HG03558 (cell line): ENCODE measurements around the gene C11orf58.
A peak's percentile ranks its signal among the peaks of the same experiment; 100 is the strongest.

ENCODE experiments used
- ATAC-seq: cut with Tn5 transposase; IDR thresholded peaks from one replicate; pipeline ENCODE4 v1.9.1; 2021; ENCODE audit warnings: moderate number of reproducible peaks; ENCODE audit not compliant: unreplicated experiment; ENCODE audit errors: extremely low read depth

C11orf58 gene

DNA sequence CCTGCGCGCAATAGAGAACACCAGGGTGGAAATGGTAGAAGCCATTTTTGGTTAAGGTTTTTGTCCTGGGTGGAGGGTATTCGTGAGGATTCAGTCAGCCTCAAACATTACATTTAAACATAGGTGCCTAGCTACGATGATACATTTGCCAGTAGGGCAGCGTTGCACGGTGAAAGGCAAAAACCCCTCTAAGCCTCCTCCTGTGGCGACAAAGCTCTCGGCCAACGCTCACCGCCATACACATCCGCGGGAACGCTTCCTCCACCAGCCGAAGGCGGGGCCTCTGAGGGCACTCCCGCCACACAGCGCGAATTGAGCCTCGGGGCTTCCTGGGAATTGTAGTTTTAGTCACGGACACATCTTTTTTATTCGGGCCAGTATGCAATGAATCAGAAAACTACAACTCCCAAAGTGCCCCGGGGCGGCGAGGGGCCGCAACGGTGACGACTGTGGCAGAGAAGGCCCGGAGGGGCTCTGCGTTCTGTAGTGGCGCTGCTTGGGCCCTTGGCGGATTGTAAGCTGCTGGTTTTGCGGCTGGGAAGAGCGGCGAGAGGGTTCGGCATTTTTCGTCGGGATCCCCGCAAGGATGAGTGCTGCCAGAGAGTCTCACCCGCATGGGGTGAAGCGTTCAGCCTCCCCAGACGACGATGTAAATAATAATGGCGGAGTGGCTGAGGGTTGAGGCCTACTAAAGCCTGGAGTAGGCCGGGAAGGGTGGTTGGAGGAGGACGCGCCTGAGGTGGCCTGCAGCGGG is at the start of gene C11orf58:
C11orf58 (plus strand) TSS at position 455 of the 754 bp plus-strand sequence; CDS start at position 587, 132 bp downstream.
- peak; percentile 98 for ATAC-seq

DNA sequence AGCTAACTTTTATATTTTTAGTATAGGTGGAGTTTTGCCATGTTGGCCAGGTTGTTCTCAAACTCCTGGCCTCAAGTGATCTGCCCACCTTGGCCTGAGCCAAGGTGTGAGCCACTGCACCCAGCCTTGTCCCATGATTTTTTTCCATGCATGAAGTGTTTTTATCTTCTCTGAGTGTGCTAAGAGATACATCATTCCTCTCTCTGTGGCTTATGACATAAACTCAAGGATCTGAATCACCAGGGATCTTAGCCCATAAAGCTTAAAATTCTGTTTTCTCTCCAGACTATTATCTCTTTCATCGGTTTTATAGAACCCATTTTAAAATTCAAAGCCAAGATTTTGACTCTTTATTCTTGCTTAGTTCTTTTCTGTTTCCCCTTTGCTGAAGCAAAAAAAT is 48.4 kb upstream of the C11orf58 start:
- ATAC-seq: no peak

DNA sequence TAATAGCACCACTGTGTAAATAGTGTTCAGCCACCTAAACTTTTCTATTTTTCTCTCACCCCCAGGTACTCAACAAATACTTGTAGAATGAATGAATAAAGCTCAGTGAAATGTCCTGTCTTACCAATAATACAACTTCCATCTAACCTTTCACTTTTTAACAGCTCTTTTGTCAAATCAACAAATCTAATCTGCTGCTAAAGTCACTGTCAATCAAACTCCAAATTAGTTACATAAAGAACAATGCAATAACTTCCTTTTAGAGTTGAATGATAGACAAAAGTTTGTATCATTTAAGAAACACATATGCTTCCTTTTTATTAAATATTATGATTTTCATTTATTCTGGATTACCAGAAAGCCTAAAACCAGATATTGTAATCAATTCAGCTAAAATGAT is 34.7 kb upstream of the C11orf58 start:
- ATAC-seq: no peak

DNA sequence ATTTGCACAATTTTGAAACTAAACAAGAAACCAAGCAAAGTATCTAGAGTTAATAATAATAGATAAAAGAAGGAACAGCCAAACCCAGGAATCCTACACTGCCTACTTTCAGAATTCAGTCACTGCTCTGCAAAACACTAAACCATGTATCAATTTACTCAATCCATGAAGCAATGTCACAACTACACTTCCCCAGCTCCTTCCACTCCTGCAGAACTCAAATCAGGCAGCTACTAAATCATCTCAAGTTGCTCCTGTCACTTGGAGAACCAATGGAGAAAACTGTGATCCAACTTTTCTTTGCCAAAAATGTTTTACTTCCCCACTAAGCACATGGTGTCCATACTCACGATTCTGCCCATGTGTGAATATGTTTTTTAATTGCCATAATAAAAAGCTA is 24.9 kb upstream of the C11orf58 start:
- ATAC-seq: no peak

DNA sequence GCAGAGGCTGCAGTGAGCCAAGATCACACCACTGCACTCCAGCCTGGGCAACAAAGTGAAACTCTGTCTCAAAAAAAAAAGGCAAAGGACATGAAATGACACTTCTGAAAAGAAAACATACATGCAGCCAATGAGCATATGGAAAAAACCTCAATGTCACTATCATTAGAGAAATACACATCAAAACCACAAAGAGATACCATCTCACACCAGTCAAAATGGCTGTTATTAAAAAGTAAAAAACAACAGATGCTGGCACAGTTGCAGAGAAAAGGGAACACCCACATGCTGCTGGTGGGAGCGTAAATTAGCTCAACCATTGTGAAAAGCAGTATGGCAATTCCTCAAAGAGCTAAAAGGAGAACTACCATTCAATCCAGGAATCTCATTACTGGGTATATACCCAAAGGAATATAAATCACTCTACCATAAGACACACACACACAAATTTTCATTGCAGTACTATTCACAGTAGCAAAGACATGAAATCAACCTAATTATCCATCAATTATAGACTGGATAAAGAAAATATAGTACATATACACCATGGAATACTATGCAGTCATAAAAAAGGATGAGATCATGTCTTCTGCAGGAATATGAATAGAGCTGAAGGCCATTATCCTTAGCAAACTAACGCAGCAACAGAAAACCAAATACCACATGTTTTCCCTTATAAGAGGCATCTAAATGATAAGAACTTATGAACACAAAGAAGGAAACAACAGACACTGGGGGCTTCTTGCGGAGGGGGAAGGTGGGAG is 15.7 kb upstream of the C11orf58 start:
- ATAC-seq: no peak

DNA sequence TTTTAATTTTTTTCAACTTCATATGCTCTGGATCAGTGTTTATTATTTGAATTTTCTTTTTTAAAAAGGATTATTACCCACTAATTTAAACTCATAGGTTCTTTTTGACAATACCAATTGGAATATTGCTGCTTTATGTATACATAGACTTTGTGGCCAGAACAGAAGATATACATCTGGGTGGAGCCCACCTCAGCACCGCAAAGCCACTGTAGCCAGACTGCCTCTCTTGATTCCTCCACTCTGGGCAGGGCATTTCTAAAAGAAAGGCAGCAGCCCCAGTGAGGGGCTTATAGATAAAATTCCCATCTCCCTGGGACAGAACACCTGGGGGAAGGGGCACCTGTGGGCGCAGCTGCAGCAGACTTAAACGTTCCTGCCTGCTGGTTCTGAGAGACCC is 10.6 kb upstream of the C11orf58 start:
- no peak for ATAC-seq

DNA sequence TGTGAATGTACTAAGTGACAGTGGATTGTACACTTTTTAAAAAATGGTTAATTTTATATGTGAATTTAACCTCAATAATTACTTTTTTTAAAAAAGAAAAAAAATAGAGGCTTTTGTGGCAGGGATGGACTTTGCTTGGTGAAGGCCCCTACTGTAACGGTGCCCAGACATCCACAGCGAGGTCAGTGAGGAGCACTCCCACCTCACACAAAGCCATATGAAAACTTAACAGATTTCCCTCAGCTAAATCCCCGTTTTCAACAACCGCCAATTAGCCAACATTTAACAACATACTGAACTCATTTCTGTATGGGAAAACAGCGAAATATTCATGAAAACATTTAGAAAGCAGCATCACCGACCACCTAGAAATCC is 642 bp upstream of the C11orf58 start:
- peak; percentile 1 for ATAC-seq

DNA sequence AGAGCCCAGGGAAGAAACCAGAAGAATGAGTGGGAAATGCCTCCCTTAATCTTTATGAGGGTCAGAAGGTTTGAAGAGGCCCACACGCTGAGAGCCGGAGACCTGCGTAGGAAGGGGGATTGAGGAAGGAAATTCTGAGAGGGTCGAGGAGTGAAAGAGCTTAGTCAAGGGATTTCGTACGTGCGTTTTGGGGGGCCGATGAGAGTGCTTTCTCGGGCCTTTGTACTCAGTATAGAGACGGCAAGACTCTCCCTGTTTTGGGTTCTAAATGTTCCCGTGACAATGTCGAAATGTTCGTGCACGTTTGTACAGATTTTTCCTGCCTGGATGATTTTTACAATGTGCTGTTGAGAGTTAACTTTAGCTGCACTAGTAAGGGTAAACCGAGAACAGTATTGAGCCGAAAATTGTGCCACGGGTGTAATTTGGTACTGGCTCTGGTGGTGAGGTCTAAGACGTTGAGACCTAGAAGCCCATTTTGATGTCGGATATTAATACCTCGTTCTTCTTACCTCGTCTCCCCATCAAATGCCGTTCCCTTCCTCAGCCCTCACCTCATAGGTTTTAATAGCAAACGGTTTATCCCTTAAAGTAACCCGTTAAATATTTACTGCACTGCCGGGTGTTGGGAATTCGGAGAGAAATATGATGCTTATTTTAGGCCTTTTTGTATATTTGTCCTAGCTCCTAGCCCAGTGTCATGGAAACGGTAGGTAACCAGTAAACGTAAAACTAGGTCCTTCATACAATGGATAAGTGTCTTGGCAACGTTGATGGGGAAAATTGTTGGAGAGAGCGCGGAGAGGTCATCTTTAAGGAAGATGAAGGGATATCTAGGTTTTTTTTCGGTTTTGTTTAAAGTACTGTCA is 734 bp downstream of the C11orf58 start:
- ATAC-seq: no peak

DNA sequence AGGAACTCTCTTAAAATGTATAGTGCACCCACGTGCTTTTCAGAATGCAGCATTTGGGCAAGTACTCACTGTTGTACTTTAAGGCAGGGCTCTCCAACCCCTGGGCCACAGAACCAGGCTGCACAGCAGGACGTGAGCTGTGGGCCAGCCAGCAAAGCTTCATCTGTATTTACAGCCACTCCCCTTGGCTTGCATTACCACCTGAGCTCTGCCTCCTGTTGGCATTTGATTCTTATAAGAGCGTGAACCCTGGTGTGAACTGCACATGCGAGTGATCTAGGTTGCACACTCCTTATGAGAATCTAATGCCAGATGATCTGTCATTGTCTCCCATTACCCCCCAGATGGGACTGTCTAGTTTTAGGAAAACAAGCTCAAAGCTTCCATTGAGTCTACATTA is 3.0 kb downstream of the C11orf58 start:
- no peak for ATAC-seq

DNA sequence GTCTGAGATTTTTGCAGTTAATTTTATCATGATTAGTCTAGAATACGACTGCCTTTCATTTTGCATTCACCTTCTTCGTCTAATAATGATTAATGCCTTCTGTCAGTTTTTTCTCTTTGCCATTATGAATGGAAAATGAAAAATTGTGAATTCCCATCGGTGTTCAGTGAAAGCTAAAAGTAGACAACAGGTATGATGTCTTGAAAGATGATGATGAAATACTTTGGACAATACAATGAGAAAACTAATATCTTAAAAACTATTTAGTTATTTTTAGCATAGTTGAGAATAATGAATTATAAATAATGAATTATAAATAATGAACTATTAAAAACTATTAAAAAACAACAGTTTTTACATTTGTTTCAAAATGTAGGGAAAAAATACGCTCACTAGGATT is 5.0 kb downstream of the C11orf58 start:
- ATAC-seq: no peak

DNA sequence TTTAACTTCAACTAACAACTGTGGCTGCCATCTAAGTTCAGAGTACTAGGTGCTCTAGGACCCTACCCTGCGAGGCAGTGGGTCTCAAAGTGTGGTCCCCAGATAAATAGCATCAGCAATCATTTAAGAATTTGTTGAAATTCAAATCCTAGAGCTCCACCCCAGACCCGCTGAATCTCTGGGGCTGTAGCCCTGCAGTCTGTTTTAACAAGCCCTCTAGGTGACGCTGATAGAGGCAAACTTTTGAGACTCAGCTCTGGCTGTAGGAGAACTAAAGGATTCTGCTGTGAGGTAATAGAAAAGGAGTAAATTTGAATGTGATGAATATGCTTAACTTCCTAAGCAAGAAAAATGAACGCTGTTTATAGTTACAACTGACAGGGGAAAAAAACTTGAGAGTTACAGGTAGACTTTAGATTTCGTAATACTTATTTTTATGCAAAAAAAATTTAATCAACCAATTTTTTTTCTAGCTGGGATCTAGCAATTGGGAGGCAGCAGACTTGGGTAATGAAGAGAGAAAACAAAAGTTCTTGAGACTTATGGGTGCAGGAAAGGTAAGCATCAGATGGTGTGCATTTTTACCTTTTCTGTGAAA is 5.8 kb downstream of the C11orf58 start:
- ATAC-seq: no peak

DNA sequence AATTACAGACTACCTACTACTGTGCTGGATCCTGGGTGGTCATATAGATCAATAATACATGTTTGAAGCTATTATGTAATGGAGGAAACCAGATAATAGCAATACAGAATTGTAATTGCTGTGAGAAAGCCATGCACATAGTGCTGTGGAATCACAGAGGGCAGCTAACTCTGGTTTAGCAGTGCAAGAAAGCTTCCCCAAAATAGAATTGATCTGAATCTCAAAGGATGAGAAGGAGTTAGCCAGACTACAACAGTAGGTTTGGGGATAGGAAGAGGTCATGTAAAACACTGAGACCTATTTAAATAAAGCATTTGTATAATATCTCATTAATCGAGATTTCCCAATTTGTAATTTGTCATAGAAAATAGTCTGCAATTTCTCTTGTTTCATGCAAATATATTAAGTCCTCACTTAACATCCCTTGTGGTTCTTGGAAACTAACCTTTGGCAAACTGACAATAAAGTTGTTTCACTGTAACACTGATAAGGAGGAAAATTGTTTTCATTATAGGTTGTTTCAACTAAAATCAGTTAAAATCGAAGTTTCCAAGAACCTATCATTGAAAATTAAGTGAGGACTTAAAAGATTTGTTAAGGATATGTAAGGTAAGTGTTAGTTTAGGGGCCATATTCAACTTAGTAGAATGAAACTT is 7.6 kb downstream of the C11orf58 start:
- ATAC-seq: no peak

DNA sequence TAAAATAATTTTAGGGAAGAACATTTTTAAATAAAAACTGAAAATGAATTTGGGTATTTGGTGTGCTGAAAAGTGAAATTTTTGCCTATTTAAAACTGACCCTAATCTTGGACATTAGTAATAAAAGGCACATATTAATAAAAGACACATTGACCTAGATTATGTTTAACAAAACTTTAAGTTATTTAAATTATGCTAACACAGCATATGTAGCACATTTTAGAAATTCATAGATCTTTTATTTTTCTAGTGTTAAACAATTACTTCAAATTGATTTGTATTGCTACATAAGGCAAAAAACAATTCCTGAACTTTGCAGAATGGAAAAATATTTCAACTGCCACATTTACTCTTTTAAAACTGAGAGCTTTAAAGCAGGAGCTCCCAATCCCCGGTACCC is 10.6 kb downstream of the C11orf58 start:
- ATAC-seq: no peak

DNA sequence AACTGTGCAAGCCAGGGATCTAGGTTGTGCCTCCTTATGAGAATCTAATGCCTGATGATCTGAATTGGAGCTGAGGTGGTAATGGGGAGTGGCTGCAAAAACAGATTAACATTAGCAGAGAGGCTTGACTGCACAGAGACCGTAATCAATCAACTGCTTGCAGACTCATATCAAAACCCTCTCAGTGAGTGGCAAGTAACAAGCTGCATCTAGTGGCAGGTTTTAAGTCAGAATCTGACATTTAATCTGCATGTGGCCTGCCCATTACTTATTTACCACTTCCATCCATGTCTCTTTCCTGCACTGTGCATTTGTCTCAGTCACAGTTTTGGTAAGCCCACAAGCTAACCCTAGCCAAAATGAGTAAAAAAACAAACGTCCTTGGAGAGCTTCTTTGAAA is 11.2 kb downstream of the C11orf58 start:
- no peak for ATAC-seq

DNA sequence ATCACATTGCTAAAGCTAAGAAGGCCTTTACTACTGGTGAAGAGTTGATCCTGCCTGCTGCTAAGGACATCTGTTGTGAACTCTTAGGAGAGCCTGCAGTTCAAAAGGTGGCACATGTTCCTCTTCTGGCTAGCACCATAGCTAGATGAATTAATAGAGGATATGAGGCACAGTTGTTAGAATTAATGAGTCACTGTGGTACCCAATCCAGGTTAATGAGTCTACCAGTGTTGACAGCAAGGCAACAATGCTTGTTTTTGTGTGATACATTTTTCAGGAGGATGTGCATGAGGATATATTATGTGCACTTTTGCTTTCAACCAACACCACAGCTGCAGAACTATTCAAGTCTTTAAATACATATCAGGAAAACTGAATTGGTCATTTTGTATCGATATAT is 12.0 kb downstream of the C11orf58 start:
- ATAC-seq: peak; percentile 30

DNA sequence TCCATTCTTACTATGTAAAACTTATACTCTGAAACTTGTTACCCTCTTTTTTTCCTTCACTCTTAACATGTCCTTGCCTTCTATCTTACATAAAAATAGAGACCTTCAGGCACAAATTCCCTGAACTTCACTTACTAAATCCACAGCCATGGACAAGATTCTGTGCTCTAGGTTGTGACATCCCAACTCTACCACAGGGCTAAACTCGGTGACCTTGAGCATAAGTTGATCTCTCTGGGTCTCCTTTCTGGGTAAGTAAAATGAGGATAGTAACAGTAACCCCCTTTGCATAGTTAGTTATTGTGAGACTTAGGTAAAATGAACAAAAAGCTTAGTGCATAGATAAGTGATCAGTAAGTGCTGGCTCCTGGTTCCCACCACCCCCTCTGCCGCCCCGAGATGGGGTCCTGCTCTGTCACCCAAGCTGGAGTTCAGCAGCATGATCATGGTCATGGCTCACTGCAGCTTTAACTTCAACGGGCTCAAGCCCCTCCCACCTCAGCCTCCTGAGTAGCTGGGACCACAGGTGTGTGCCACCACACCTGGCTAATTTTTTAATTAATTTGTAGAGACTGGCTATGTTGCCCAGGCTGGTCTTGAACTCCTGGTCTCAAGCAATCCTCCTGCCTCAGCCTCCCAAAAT is 20.1 kb downstream of the C11orf58 start:
- ATAC-seq: no peak

DNA sequence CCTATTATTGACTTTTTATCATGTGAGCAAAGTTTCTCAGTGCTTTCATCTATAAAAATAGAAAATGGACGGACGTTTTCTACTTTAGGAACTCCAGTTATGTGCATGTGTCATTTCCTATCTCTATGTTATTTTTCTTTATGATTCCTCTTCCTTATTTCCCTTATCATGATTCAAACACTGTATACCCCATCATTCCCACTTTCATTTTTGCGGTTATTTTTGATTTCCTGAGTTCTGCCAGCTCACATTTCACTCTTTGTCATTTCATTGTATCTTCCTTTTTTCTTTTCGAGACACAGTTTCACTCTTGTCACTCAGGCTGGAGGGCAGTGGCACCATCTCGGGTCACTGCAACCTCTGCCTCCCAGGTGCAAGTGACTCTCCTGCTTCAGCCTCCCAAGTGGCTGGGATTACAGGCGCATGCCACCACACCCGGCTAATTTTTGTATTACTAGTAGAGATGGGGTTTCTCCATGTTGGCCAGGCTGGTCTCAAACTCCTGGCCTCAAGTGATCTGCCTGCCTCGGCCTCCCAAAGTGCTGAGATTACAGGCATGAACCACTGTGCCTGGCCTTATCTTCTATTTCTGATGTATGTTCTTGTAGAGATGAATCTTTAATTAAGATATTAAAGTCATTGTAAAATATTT is 21.5 kb downstream of the C11orf58 start:
- no peak for ATAC-seq

DNA sequence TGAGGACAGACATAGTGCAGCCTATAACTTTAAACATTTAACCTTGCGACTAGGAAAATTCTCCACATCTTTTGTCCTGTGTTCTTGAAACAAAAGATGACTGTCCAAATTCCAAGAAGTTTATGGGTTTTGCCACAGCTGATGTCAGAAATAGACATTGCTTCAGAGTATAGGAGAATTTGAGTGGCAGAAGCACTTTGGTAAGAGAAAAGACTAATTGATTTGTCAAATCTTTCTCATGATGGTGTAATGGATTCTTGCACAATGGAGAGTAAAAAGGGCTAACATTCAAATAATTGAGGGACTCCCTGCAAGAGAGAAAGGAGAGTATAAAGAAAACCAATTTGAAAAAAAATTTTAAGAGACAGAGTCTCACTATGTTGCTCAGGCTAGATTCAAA is 25.3 kb downstream of the C11orf58 start:
- ATAC-seq: no peak

DNA sequence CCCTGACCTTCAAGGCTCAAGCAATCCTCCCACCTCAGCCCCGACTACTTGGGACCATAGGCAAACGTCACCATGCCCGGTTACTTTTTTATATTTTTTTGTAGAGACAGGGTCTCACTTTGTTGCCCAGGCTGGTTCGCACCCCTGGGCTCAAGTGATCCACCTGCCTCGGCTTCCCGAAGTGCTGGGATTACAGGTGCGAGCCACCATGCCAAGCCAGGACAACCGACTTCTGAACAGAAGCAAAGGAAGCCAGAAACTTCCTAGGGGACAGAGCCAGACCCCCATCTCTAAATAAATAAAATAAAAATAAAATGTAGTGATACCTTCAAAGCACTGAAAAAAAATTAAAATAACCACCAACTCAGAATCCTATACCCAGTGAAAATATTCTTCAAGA is 26.4 kb downstream of the C11orf58 start:
- ATAC-seq: no peak
